Measurements from ENCODE around the gene CNTRL.
"Not testable (repeated sequence)": the region's sequence is repeated elsewhere in the genome, so short reads cannot be mapped to it uniquely, and the experiment has no call there.

CNTRL gene

DNA sequence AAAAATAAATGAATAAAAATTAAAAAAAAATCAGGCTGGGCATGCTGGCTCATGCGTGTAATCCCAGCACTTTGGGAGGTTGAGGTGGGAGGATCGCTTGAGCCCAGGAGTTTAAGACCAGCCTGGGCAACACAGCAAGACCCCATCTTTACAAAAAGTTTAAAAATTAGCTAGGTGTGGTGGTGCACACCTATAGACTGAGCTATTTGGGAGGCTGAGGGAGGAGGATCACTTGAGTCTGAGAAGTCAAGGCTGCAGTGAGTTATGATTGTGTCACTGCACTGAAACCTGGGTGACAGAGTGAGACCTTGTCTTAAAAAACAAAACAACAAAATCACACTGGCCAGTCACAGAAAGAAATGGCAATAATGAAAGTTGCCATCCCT is 3.4 kb upstream of the CNTRL start:
- no peak for DNase-seq

DNA sequence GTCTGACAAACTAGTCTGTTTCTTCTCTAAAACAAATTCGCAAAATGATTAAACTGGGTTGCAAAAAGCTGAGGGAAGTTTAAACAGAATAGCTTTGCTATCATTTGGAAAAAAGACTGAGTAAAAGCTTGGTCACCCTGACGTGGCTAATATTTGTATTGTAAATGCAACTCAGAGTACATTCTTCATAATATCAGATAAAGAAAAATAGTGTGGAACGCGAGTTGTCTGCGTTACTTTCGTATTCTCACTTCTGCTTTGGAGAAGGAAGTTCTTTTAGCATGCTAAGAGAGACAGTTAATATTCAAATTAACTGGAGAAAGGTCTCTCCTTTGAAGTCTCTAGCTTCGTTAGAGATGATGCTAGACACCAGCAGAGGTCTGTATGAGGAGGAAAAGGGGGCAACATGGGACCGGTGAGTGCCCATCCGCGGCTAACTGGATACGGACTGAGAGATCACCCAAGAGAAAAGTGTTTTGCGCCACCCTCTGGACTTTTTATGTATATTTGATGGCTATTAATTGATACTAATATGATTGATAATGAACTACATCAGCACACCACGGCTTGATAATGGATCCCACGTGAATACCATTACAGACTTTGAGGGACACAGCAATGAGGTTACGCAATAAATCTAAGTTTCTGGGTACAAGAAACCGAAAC is 2.9 kb upstream of the CNTRL start:
- peak; percentile 16 for DNase-seq

DNA sequence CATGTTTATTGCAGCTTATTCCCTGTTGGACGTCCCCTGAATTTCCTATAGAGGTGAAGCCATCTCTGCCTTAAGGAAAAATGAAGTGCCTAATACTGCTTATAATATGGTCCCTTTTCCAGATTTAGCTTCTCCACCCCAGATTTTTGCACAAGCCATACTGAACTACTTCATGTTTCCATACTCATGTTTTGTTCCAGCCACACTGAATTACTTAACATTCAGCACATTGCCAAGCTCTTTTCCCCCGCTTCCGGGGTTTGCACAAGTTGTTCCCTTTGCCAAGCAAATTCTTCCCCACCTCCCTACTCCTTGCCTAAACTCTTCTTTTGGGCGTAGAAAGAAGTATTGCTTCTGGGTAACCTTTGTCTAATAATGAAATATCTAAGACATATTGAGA is 1.7 kb upstream of the CNTRL start:
- DNase-seq: no peak

DNA sequence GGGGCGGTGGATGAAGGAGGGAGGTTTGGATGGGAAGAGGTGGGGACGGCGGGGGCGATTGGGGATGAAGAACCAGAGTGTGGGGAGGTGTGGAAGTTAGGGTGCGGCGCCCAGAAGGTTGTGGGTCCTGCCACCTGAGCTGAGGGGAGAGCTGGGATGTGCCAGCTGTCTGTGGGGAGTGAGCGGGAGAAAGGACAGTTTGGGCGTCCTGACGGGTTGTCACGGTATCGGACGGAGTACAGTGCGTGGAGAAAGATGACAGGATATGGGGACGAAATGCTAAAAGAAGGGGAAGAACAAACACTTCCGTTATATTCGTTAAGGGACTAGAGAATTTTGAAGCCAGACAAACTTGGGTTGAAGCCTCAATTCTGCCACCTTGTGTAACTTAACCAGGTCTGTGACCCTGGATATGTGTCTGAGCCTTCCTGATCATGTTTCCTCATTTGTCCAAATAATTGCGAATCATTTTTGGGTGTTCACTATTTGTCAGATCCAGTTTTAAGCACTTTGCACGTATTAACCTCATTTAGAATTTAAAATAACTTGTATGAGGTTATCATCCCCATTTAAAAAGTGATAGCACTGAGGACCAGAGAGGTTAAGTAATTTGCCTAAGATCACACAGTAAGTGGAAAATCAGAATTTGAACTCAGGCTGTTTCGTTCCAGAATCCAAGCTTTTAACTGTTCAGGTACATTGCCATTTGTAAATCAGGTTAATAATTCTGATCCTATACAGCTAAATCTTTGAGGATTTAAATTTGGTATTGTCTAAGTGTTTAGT is 689 bp downstream of the CNTRL start:
- no peak for DNase-seq

DNA sequence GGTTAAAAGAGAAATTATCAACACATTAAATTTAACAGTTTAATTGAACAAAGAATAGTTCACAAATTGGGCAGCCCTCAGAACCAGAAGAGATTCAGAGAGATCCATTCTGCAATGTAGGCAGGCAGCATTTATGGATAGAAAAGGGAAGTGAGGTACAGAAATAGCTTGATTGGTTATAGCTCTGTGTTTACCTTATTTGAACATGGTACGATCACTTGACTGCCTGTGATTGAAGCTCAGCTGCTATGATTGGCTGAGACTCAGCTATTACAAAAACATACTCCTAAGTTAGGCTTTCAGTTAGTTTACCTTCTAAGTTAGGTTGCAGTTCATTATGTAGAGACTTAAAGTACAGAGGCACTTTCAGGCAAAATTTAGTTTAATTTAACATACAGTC is 7.3 kb downstream of the CNTRL start:
- DNase-seq: no peak

DNA sequence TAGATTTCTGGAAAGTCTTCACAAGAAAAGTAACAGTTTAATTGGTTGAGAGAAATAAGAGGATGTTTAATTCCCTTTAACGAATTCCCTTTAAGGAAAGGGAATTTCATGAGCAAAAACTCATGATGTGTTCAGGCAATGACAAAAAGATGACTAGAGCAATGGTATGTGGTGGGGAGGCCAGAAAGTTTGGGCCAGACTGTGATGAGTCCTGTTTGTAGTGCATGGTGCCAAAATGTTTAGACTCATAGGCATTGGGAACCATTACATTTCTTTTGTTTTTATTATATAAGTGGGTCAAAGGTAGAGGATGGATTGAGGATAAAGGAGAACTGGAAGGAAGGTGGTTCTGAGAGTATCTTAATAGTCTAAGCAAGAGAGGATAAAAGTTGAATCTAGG is 10.9 kb downstream of the CNTRL start:
- no peak for DNase-seq

DNA sequence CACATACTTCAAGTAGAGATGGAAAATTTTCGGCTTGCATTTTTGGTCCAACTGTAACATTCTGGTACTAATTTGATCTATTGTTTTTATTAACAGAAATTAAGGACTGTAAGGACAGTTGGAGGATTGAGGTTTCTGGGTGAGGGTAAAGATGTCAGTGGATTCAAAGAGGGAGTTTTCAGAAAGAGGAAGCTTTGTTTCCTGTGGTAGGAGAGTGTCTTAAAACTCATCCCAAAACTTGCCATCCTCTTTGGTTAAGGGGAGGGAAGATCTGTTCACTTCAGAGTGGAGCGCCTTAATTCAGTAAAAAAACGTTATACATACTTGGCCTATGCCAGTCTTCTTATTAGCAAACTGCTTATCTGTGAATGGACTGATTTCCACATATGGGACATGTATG is 13.8 kb downstream of the CNTRL start:
- no peak for DNase-seq

DNA sequence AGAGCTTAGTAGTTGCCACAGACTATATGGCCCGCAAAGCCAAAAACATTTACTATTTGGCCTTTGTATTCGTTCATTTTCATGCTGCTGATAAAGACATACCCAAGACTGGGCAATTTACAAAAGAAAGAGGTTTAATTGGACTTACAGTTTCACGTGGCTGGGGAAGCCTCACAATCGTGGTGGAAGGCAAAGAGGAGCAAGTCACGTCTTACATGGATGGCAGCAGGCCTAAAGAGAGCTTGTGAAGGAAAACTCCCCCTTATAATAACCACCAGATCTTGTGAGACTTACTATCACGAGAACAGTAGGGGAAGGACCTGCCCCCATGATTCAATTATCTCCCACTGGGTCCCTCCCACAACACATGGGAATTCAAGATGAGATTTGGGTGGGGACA is 16.0 kb downstream of the CNTRL start:
- not testable (repeated sequence) for DNase-seq

DNA sequence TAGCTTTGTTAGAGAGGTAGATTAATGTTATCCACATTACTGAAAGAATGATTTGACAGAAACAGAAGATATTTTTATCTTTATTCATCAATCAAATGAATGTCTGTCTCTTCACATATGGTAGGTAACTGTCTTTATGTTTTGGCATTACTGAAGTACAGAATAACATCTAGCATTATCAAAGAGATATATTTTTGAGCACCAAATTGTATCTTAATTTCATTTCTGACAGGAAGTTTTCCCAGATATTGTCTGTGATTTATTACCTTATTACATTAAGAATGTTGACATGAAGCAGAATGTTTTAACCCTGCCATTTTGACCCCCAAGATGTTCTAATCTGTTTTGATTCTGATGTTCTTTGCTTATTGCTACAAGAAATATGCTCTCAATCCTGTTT is 20.3 kb downstream of the CNTRL start:
- DNase-seq: no peak

DNA sequence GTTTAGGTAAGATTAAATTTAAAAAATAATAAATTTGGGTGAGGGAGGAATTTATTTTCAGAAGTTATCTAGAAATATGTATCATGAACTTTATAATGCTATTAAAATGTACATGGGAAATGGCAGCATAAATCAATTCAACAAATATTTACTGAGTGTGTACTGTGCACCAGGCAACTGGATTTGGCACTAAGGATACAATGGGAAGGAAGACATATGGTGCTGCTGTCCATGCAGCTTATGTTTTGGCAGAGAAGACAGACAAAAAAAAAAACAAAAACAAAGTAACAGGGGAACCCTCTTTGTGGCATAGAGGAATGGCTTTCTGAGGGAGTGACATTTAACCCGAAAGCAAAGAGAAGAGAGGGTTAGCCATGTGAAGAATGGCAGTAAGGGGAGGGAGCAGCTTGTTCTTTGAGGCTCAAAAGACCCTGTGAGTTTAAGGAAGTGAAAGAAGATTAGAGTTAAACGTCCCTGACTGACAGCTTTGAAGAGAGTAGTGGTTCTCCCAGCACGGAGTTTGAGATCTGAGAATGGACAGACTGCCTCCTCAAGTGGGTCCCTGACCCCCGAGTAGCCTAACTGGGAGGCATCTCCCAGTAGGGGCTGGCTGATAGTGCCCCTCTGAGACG is 23.9 kb downstream of the CNTRL start:
- DNase-seq: no peak

DNA sequence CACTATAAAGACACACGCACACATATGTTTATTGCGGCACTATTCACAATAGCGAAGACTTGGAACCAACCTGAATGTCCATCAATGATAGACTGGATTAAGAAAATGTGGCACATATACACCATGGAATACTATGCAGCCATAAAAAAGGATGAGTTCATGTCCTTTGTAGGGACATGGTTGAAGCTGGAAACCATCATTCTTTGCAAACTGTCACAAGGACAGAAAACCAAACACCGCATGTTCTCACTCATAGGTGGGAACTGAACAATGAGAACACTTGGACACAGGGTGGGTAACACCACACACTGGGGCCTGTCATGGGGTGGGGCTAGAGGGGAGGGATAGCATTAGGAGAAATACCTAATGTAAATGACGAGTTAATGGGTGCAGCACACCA is 29.3 kb downstream of the CNTRL start:
- not testable (repeated sequence) for DNase-seq

DNA sequence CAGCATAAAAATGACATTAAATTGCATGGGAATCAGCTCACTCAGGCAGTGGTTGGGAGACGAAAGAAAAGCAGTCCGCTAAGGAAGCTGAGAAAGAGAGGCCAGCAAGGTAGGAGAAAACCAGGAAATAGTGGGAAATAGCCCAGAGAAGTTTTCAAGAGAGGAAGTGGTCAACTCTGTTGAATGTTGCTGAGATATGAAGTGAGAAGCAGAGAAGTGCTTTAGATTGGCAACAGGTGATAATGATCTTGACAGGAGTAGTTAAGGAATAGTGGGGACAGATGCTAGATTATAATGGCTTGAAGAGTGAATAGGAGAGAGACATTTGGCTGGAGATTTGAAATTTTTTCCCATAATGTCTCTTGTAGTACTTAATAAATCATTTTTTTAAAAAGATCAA is 30.8 kb downstream of the CNTRL start:
- no peak for DNase-seq

DNA sequence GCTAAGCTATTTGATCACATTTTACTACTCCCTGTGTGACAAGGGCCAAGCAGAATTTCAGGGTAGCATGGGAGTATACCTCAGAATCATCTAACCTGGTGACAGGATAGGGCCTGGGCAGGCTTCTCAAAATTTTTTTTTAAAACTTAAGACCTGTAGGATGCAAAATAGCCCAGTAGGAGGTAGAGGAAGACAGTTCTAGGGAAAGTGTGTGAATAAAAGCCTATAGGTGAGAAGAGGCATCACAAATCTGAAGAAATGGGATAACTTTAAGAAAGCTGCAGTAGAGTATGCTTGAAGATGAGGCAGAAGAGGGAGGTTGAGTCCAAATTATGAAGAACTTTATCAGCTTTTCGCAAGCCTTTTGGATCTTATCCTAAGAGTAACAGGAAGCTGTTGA is 32.3 kb downstream of the CNTRL start:
- no peak for DNase-seq

DNA sequence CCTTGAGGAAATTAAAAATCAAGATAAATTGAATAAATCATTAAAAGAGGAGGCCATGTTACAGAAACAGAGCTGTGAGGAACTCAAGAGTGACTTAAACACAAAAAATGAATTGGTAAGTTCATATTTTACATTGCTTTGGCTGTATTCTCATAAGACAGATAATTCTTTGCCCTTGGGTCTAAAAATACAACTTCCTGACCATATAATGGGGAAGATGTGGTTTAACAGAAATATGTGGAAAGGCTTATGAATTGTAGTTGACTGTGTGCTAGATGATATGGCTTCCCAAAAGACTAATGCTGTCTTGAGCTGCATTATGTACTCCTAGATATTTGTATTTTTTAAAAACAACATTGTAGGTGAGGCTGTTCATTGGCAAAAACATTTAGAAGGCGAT is 33.1 kb downstream of the CNTRL start:
- no peak for DNase-seq

DNA sequence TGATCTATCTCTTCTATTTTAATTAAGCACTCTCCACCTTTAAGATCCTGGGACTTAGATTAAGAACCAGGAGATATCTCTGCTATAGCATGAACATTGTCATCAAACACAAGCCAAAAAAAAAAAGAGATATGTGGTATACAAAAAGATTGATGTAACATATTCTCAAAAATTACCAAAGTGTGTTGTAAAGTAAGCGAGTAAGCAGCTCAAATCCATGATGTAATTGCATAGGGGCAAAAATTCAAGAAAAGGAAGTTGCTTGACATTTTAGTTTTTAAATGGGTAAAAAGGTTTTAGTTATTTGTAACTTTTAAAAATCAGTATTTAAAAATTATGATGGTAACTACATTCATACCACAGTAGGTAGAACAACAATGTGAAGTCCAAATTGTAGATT is 40.7 kb downstream of the CNTRL start:
- no peak for DNase-seq

DNA sequence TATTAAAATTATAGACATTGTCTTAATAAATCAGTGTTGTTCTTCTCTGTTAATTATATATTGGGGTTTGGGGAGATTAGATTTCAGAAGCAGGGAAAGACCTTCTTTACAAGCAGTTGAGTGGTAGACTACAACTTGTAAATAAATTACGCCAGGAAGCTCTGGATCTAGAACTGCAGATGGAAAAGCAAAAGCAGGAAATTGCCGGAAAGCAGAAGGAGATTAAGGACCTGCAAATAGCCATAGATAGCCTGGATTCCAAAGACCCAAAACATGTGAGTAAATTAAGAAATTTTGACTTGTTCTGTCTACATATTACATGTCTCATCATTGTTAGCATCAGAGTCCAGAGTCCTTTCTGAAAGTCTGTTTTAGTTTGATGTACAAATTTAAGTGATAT is 43.5 kb downstream of the CNTRL start:
- DNase-seq: no peak

DNA sequence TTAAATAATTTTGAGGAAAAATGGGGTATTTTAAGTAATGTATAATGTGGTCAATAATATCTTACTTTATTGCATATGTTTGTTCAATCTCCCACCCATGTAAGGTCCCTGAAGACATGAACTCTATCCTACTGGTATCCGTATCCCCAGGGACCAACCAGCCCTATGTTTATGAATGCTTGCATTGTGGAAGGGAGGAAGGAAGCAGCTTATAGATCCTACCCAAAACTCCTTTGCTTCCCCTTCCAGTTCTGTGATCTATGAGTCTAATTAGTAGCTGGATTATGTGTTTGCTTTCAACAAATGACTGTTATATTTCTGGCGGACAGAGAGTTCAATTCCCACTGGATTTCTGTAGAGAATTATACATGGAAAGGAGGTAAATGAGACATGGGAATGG is 45.6 kb downstream of the CNTRL start:
- DNase-seq: no peak

DNA sequence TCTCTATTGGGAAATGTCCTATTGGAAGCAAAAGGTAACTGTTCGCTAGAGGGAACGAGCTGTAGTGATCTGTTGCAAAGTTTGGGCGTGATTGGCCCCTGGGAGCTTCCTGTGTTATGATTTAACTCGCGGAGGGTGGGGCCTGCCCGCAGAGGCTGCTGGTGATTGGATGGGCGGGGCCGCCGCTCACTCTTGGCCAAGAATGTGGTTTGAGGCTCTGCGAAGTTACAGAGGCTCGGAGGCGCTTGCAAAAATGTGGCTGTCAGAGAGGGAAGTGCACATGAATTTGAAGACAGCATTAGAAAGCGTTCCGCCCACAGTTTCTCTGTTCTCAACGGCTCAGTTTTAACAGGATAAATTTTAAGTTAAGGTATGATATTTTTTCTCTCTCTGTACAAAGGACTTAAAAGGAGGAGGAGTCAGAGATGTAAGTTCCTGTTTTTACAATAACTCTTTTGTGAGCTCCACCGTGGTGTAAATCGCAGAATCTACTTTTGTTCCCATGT is 46.9 kb downstream of the CNTRL start:
- peak; percentile 93 for DNase-seq

DNA sequence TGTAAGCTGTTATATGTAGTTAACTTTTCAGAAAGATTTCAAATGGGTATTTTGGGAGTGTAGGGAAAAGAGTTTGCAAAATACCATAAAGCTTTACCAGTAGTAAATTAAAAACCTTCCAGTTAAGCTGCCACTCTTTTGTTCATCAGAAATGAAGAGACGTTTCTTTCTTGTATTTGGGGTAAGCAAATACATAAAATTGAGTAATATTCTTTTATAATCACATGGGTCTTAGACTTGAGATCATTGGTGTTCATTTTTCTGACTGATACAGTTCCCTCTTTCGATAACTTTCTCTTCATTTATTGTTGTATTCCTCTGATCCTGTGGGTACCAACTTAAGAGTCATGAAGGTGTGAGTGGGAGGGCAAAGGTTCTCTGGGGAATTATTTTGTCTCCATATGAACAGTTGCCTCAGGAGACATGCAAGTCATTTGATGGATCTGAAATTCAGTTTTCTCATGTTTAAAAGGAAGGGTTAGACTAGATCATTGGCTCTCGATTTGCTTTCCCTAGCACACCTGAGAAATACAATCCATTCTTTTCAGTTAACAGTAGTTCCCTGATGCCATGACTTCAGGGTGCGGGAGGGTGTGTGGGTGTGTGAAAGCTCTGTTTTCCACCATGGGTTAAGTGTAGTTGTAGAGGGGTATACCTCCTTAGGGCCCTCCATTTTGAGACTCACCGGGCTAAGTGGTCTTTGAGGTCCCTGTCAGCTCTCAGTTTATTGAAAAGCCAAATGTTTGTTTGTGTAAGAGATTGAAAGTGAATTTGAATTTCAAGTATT is 47.7 kb downstream of the CNTRL start:
- no peak for DNase-seq

DNA sequence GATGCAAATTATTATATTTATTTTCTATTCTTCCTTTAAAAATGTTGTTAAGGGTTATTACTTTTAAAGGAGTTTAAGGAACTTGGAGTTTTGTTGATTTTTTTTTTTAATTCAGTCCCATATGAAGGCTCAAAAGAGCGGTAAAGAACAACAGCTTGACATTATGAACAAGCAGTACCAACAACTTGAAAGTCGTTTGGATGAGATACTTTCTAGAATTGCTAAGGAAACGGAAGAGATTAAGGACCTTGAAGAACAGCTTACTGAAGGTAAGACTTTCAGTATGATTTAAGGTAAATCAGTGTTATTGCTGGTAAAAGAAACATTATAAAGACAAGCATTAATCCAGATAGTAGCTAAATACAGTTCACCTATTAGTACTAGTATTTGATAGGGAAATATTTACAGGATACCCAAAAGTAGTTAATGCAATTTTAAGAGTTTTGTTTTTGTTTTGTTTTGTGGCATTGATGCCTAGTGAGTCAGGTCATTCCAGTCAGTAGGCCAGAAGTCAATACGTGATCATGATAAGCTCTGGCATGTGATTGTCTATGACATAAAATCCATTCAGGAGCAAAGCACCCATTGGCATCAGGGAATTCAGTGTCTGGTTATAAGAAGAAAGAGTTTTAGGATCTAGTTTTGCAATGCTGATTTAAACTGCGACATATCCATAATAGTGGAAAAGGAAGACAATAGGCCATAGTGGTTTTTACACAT is 49.2 kb downstream of the CNTRL start:
- no peak for DNase-seq

DNA sequence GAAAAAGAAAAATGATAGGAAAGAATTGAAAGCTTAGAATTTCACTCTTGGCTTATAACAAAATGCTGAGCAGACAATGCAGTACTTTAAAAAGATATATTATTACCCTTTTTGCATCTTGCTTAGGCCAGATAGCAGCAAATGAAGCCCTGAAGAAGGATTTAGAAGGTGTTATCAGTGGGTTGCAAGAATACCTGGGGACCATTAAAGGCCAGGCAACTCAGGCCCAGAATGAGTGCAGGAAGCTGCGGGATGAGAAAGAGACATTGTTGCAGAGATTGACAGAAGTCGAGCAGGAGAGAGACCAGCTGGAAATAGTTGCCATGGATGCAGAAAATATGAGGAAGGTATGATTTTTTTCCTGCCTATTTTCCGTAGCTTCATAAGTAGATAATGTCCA is 50.8 kb downstream of the CNTRL start:
- no peak for DNase-seq

DNA sequence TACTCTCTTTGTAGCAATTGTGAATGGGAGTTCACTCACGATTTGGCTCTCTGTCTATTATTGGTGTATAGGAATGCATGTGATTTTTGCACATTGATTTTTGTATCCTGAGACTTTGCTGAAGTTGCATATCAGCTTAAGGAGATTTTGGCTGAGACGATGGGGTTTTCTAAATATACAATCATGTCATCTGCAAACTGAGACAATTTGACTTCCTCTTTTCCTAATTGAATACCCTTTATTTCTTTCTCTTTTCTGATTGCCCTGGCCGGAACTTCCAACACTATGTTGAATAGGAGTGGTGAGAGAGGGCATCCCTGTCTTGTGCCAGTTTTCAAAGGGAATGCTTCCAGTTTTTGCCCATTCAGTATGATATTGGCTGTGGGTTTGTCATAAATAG is 54.6 kb downstream of the CNTRL start:
- DNase-seq: not testable (repeated sequence)

Data from NCI-H226 (cell line).